HepG2 (cell line): Measurements from ENCODE around the gene GPRC5B.

Source experiments
- CTCF ChIP-seq: sonication (generic); formaldehyde crosslinking; IDR thresholded peaks from 2 replicates; pipeline ENCODE4 v1.5.0; 2020; ENCODE audit warnings: mild to moderate bottlenecking, missing genetic modification reagents, moderate library complexity
- MAX ChIP-seq: IDR thresholded peaks from 2 replicates; pipeline ENCODE4 v1.6.1; 2012; ENCODE audit warnings: inconsistent platforms
- SYNCRIP ChIP-seq: fragments of 200-400 bp; formaldehyde crosslinking; IDR thresholded peaks from 2 replicates; pipeline ENCODE4 v1.6.1; 2018; ENCODE audit warnings: mild to moderate bottlenecking, low read depth, low read length; ENCODE audit not compliant: insufficient read depth

- TF ChIP-seq SYNCRIP (no peak), MAX (no peak), CTCF (CRISPR knock-in tag) (no peak)
Measured at GRCh38 chr16:19898166-19898565, 13.5 kb upstream of the GPRC5B start.
